ENCODE results near the gene TBL1X. TPM values are rescaled to one million over a fixed set of nuclear protein-coding genes. Genes with fewer than 3 reads are reported as not detected.
"Not testable (repeated sequence)": the region's sequence is repeated elsewhere in the genome, so short reads cannot be mapped to it uniquely, and the experiment has no call there.

Gene TBL1X
- total RNA-seq, 1 experiment from 2014 or later = 17.2 TPM

DNA sequence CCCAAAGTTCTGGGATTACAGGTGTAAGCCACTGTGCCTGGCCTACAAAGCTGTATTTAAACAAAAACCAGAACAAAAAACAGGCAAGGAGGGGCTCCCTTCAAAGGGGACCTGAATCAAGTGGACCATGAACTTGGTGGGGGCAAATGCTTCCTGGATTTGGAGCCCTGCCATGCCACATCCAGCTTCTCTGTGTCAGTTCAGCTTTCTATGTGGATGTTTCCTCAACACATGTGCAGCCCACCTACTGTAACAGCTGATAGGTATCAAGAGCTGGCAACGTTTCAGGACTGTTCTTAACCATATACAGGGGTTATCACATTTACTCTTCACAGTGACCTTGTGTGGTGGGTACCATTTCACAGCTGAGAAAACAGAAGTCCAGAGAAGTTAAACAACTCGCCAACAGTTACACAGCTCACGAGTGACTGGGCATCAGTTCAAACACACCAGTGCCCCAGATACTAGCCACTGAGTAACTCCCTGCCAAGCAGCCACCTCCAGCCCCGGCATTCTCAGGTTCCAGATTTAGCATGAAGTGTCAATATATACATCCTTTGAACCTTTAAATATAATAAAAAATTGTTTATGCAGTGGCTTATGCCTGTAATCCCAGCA, 293.3 kb downstream of the TBL1X start:
- peak; percentile 1 for DNase-seq (ENCODE audit: low read depth)

DNA sequence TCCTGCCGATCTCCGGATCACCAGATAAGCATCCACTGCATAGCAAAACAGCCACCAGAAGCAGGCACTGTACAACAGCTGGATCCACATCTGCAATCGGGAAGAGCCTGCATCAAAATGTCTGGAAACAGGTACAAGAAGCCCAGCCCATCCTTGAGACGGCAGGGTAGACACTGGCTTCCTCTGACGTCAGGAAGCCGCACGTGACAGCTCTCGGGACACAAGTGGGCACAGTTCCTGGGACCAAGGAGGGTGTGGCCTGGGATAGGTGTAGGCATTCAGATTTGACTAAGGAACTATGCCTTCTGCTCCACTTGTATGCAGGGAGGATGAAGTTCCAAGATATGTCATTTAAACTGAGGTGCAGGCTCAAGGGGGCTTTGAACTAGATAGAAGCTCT, 294.5 kb downstream of the TBL1X start:
- DNase-seq (ENCODE audit: low read depth) = no peak

DNA sequence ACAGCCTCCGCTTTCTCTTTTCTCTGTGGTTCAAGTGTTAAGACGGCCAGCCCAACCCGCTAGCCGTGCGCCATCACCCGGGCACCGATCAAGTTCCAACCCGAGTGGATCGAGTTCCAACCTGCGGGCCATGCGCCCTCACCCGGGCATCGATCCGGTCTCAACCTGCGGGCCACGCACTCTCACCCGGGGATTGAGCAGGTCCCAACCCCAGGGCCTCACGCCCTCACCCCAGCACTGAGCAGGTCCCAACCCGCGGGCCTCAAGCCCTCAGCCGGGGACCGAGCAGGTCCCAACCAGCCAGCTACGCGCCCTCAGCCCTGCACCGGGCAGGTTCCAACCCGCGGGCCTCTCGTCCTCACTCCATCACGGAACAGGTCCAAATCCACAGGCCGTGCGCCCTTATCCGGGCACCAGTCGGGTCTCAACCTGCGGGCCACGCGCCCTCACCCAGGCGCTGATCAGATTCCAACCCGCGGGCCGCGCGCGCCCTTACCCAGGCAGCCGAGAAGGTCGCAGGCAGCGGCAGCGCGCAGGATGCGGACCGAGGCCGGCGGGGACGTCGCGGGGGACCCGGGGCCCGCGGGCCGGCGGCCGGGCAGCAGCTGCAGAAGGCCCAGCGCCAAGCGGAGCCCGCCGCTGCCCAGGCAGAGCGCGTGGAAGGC, 300.3 kb downstream of the TBL1X start:
- DNase-seq (ENCODE audit: low read depth) = peak; percentile 50

DNA sequence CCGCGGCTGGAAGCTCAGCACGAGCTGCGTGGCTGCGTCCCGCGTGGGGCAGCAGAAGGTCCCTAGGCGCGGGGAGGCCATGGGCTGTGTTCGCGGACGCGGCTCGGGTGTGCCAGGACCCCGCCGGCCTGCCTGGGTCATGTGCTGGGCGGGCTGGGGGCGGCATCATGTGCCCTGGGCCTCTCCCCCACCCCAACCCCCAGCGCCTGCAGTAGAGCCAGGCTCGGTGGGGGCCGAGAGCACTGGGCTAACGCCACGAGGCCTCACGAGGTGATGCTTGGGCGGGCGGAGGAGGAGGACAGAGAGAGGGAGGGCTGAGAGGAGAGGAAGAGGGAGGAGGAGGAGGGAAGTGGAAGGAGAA, 300.9 kb downstream of the TBL1X start, which contains the start of gene GPR143:
GPR143 (minus strand) TSS at position 111 of the 361 bp plus-strand sequence; CDS start at position 81, 30 bp downstream.
- no peak for DNase-seq (ENCODE audit: low read depth)

DNA sequence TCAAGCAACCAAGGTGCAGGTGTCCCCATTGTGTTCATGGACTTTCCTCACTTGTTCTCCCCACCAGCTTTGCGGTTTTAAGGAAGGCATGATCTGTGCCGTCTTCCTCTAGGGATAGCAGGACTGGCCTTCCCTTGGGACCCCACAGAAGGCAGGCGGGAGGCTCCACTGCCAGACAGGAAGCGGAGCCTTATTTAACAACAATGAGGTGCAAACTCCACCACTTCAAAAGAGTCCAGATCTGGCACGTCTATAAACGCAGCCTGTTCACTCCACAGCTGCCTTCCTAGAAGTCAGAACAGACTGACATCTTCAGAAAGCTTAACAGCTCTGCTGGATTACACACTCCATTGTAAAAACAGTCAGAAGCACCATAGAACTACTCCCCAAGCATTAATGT, 302.5 kb downstream of the TBL1X start:
- DNase-seq (ENCODE audit: low read depth) = no peak

DNA sequence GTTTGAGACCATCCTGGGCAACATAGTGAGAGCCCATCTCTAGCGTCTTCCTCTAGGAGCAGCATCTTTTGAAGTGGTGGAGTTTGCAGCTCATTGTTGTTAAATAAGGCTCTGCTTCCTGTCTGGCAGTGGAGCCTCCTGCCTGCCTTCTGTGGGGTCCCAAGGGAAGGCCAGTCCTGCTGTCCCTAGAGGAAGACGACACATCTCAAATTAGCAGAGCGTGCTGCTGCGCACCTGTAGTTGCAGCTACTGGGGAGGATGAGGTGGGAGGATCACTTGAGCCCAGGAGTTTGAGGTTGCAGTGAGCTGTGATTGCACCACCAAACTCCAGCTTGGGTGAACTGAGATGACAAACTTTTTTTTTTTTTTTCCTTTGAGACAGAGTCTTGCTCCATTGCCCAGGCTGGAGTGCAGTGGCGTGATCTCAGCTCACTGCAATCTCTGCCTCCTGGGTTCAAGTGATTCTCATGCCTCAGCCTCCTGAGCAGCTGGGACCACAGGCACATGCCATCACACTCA, 303.5 kb downstream of the TBL1X start:
- DNase-seq (ENCODE audit: low read depth) = not testable (repeated sequence)

DNA sequence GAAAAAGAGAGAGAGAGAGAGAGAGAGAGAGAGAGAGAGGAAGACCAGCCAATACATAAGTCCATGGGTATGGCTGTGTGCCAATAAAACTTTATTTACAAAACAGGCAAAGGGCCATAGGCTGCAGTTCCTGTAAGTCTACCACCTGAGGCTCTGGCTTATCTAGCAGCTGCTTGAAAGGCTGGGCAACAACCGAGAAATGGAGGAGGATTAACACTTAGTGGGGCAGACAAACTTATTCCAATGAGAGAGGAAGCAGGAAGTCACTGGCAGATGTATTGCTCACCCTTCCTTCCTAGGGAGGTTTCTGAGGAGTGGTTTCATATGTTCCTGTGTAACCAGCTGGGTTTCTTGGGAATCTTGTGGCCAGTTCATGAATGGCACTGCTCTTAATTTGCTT, 305.5 kb downstream of the TBL1X start:
- peak; percentile 72 for DNase-seq (ENCODE audit: low read depth)

DNA sequence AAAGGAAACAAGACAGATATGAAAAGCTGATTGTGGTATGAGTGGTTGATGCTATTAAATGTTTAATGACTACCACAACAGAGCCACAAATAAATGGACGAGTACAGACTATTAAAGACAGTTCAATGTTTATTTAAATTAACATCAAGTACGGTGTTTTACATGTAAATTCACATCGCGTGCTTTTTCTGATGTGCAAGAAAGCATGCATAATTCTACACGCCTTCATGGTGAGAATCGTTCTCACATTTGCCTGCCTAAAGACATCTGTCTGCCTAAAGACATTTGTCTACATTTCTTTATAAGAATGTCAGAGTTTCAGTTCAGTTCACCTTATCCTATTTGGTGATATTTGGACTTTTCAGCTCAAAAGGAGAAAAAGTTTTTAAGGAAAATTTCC, 308.1 kb downstream of the TBL1X start:
- no peak for DNase-seq (ENCODE audit: low read depth)

DNA sequence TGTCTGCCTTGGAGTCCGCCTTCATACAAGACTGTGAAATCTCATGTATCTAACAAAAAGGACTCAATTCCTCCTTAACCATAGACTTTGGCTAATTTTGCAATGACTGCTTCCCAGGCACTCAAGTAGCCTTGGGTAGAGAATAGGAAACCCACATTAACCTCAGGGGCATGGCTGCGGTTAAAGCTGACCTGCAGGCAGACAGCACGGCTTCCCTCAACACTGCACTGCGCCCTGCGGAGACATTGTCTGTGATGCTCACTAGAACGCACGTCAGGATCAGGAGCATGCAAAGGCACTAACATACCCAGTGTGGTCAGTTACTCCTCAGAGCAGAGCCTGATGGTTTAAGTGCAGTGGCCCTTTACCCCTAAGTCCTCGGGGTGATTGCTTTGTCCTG, 311.1 kb downstream of the TBL1X start:
- DNase-seq (ENCODE audit: low read depth) = peak; percentile 90

DNA sequence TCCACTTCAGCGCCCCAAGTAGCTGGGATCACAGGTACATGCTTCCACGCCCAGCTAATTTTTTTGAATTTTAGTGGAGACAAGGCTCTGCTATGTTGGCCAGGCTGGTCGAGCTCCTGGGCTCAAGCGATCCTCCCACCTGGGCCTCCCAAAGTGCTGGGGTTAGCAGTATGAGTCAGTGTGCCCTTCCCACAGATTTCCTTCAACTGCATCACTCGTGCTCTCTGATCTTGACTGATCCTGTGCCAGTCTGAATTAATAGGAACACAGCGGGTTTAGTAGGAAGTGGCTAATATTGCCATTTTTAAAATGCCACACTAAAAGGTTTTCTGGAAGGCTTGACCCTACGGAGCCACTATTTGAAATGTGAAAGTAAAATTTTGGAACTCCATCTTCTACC, 317.1 kb downstream of the TBL1X start:
- DNase-seq (ENCODE audit: low read depth) = peak; percentile 75

DNA sequence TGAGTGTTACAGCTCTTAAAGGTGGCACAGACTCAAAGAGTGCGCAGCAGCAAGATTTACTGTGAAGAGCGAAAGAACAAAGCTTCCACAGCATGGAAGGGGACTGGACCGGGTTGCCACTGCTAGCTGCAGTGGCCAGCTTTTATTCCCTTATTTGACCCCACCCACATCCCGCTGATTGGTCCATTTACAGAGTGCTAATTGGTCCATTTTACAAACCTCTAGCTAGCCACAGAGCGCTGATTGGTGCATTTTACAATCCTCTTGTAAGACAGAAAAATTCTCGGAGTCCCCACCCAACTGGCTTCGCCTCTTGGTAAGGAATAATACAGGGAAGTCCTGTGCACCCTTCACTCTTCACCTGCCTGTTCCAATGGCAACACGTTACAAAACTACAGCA, 319.5 kb downstream of the TBL1X start:
- DNase-seq (ENCODE audit: low read depth) = no peak

DNA sequence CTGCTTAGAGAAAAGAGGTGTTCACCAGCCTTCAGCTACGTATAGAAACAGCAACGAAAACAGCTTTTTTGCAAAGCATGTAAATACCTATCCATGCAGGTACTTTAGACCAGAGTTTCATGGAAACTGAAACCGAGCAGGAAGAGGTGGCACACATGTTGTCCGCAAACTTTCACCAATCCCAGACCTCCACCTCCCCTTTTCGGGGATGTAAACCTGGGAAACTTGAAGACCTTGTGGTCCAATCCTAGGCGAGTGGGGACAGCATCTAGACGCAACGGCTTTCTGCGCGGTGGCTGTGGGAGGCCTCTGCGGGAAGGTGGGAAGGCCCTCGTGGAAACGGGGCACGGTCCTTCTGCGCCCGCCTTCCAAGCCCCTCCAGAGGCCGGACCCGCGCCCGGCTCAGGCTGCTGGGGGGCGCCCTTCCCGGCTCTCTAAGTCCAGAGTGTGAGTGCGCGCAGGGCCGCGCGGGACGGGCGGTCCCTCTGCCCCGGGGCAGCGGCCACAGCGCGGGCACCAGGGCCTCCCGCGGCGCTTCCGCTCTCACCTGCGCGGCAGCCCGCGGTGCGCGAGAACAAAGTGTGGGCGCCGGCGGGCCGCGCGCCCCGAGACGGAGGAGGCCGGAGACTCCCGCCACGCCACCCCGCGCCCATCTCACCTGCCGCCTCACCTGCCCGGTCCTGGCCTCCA, 320.5 kb downstream of the TBL1X start:
- no peak for DNase-seq (ENCODE audit: low read depth)

DNA sequence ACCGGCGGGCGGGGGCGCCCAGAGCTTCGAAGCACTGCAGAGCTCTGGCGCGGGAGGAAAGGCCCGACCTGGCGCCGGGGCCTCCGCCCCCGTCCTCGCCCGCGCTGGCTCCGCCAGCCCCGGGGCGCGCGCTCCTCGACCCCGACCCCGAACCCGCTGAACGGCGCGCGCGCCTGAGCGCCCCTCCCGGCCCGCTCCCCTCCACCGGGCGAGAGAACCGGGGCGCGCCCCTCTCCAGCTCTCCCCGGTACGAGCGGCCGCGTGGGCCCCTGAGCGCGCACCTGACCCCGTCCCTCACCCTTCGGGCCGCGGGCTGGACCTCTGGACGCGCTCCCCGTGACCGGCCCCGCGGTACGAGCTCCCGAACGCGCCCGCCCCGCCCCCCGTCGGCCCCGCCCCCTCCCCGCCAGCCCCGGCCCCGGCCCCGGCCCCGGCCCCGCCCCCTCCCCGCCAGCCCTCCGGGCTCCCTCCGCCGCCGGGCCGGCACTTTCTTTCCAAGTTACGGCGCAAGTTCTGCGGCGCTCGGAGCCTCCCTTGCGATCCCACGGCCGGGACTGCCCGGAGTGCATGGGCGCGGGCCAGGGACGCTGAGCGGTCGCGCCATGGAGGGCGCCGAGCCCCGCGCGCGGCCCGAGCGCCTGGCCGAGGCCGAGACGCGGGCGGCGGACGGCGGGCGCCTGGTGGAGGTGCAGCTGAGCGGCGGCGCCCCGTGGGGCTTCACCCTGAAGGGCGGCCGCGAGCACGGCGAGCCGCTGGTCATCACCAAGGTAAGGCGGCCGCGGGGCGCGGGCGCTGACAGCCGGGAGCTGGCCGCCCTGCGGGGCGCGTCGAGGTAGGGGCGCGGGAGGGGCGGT, 321.3 kb downstream of the TBL1X start, which contains the start of gene SHROOM2:
SHROOM2 (plus strand) TSS at position 486 of the 854 bp plus-strand sequence; CDS start at position 603, 117 bp downstream.
- no peak for DNase-seq (ENCODE audit: low read depth)

DNA sequence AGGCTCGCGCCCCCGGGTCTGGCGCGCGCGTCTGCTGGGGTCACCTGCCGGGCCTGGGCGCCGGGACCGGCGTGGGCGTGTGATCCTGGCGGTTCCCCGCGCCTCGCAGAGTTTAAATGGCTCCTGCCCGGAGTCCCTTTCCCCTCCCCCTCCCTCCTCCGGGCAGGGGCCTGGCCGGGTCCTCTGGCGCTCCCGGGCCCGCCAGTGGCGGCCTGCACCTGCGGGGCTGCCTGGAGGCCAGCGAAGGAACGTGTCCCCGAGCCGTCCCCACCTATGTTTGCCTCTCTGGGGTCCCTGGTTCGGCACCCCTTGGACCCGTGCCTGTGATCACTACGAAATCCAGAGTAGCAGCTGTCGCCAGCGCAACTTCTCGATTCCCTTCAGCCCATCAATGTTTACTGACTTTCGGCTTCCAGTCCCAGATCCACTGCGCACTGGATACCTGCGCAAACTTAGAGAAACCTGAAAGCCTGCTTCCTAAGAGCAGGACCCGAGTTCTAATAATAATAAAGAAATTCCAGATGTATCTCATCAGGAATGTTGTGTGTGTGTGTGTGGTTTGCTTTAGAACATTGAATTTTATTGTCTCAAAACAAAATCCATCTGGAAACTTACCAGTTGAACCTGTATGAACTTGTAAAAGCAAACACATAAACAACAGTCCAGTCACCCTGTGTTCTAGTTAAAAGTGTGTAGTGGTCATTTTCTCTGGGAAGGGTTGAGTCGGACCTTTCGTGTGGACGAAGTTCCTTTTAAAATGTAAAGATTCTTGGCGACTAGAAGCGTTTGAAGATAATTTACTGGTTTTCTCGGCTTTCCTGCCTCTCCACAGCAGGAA, 322.2 kb downstream of the TBL1X start:
- DNase-seq (ENCODE audit: low read depth) = no peak

DNA sequence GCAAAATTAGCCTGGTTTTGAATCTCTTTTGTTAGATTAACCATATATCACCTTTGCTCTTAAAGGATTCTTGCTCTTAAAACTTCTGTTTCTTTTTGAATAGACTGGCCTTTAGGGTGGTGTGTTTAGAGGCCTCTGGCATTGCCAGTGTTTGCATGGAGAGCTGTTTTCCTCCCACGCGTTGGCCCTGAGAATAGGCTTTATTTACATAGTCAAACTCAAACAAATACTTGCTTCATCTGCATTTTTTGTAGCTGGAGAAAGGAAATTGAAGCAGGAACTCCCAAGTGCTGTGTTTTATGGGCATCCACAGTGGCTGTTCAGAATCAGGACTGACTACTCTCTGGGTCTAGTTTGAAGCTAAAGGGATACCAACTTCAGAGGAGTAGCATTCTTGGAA, 324.1 kb downstream of the TBL1X start:
- peak; percentile 28 for DNase-seq (ENCODE audit: low read depth)

DNA sequence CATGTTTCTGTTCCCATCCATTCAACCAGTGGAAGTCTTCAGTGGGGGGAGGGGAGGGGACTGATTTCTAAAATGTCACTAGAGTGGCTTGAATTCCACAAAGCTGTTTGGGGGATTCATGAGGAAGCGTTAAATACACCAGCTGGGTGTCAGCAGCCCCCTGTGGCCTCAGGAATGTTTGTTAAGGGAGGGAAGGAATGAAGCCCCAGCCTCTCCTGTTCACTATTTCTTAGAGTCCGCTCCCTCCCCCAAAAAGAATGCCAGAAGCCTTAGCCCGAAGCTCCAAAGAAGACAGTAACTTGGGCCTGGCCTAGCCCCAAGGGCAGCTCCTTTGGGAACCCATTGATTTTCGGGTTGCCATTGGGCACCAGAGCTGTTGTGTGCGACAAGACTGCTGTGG, 324.7 kb downstream of the TBL1X start:
- DNase-seq (ENCODE audit: low read depth) = no peak
